LHCN-M2 (cell line): Measurements from ENCODE around the gene CTNNBL1. TPM values are rescaled to one million over a fixed set of nuclear protein-coding genes. Genes with fewer than 3 reads are reported as not detected.

Experiments
- DNase-seq: peaks from one replicate; pipeline ENCODE4 v3.0.0-alpha.2; 2012; ENCODE audit warnings: low read depth
- total RNA-seq: library from RNA; depleted of rRNA; stranded (reverse); fragments of >200 nt; gene quantifications from 2 replicates; pipeline ENCODE4 v1.2.3, GENCODE V29; 2014

Gene CTNNBL1
- total RNA-seq, 1 experiment from 2014 or later, result 41.7 TPM

DNA sequence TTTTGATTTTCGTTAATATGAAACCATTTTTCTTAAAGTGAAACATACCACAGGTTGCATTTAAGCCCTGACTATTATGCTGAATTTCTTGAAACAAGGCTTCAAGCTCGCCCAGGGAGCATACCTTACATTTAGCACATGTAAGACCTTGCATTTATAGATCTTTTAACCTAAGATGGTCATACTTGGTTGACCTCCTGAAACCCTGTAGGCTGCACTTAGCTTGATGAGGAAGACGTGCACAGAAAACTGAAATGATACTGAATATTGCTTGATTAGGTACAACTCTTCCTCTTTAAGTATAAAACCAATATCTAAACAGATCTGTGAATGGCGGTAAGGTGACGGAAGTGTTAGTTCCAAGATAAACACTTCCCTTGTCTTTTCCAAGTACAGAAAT is 82.2 kb downstream of the CTNNBL1 start:
- DNase-seq, result no peak

DNA sequence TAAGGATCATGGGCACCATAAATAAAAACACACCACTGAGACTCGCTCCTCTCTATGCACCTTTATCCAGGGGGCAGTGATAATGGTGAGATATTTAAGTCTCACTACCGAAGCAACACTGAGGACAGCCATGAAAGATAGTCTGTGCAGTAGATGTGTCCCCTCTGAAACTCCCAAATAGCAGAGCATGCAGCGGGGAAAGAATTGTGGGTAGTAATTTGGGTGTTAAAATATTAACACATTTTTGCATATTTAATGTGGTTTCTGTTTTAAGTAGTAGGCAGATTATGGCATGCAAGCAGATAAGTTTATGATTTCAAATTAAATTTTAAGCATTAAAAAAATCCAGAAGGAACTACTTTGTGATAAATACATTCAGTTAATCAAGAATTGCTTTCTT is 82.7 kb downstream of the CTNNBL1 start:
- no peak for DNase-seq

DNA sequence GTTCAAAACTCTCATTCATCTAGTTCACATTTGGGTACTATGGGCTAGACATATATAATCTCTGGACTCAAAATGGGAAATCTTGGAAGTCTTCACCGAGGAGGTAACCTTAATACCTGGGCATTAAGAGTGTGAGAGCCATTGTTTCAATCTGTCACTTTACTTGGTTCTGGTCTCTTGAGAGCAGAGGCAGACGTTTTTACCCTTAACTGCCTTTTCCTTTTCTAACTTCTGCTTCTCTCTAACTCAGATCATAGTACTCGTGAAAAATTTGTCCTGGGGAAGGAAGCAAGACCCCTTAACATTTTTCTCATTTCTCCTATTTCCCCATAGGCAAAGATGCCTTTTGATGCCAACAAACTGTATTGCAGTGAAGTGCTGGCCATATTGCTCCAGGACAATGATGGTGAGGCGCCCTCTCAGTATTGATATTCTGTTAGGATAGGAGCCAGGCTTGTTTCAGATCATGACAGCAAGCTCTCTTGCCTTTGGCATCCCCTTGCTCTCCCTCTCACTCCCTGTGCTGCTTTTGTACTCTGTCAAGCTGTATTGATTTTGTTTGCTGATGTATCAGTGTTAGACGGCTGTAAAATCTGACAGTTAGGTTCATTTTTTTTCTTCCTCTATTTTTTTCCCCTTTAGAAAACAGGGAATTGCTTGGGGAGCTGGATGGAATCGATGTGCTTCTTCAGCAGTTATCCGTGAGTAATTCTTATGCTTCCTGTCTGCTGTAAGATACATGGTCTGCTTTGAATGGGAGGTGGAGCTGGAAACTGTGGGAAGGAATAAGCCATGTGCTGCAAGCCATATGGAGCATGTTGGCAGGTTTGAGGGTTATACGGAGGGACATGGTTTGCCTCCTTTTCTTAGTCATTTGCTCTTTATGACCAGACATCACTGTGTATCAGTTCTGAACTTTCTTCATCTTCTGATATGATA is 83.5 kb downstream of the CTNNBL1 start:
- DNase-seq, result no peak

DNA sequence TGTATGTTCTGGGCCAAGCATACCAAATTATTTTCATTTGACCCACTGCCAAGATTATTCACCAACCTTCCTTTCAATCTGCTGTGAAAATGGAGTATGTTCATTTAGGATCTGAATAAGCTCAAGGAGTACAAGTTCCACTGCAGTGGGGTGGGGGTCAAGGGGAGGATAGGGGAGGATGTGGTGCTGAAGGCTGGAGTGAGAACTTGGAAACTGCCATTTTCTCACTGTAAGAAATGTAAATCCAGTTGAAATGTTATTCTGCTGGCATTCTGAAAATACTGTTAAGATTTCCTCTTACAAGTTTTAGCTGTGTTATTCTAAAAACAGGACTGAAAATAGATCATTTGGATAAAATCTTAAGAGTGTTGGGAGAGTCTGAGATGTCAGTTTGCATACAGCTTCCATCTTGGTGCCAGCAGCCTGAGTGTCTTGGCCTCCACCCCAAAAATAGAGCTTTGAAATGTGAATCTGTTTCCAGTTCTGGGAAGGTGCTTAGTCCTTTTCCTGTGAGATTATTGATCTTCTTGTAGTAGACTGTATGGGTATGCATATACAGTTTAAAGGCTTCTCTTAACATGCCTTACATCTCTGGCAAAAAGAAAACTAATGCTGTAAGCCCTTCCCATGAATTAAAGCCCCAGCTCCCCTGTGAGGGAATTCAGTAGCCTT is 84.3 kb downstream of the CTNNBL1 start:
- no peak for DNase-seq

DNA sequence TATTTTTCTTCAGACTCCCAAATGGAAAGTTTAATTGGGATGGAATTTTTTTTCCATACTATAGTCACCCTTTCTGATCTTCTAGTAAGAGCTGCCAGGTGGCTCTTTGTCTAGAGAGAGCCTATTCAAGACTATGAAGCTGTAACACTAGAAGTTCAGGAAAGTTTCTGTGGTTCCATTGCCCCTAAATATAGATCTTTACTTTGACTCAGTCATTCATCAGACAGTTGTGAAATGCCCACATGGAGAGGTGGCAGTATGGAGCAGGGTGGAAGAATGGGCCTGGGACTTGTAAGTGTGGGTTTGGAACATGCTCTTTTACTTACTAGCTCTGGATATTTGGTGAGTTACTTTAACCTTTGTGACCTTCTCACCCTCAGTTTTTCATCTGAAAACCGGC is 87.8 kb downstream of the CTNNBL1 start:
- DNase-seq, result peak; percentile 56

- no peak for DNase-seq
Observed at GRCh38 chr20:37786043-37786442, 92.2 kb downstream of the CTNNBL1 start.

GRCh38 chr20:37789408-37789807 is 95.6 kb downstream of the CTNNBL1 start:
- no peak for DNase-seq

GRCh38 chr20:37790900-37791299 is 97.1 kb downstream of the CTNNBL1 start:
- DNase-seq, result no peak

DNA sequence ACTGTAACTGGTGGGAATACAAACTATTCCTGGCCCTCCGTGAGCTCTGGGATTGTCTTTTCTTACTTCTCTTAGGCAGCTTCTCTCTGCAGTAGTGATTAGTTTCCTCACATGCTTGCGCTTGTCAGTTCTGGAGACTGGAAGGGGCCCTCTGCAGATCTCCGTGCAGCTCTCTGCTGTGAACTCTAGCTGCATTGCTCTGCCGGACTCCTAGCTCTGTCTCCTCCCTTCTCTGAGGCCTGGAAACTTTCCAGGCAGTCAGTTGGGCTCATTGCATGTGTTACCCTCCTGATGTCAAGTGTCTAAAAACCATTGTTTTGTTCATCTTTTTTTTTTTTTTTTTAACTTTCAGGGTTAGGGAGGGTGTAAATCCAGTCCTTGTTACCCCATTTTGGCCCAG is 102.3 kb downstream of the CTNNBL1 start:
- no peak for DNase-seq

GRCh38 chr20:37796733-37797132 is 102.9 kb downstream of the CTNNBL1 start:
- DNase-seq, result no peak

DNA sequence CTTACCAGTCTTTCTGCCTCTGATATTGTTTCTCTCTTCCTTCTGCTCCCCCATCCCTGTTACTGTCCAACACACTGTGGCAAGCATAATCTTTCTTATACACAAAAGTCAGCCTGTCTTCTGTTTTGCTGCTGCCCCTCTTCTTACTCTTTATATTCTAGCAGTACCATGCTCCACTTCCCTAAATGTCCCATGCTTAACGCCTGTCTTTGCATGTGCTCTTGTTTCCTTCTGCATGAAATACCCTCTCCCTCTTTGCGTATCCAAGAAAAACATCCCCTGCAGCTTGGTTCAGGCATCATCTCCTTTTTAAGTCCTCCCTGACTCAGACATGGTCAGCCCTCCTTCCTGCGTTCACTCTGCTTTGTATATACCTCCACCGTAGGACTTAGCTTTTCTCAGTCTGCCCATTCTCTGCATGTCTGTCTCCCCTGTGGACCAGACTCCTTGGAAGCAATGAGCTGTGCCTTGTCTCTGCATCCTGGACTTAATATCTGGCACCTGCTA is 103.9 kb downstream of the CTNNBL1 start:
- DNase-seq, result no peak

- no peak for DNase-seq
Observed at GRCh38 chr20:37798312-37798711, 104.5 kb downstream of the CTNNBL1 start.

DNA sequence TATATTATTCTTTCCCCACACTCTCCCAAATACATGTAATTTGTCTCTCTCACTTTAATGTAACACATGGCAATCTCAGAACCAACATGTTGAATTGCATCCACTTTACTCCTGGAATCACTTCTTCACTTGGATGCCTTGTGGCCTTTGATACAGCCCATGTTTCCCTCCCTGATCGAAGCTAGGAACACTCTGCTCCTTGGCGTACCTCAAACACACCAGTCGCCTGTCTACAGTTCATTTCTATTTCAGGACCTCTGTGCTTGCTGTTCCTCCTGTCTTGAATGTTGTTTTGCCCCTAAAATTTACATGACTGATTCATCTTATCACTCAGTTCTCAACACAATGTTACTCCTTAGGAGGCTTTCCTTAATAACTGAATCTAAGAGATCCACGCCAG is 106.8 kb downstream of the CTNNBL1 start:
- DNase-seq, result no peak

DNA sequence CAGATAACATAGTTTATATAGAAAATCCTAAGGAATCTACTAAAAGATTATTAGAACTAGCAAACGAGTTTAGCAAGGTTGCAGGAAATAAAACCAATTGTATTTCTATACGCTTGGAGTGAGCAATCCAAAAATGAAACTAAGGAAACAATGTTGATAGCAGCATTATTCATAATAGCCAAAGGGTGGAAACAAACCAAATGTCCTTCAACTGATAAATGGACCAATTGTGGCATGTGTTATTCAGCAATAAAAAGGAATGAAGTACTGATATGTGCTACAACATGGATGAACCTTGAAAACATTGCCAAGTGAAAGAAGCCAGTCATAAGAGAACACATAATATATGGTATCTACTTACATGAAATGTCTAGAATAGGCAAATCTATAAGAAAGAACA is 108.1 kb downstream of the CTNNBL1 start:
- DNase-seq, result no peak

- DNase-seq, result no peak
Observed at GRCh38 chr20:37803438-37804307, 109.8 kb downstream of the CTNNBL1 start.

DNA sequence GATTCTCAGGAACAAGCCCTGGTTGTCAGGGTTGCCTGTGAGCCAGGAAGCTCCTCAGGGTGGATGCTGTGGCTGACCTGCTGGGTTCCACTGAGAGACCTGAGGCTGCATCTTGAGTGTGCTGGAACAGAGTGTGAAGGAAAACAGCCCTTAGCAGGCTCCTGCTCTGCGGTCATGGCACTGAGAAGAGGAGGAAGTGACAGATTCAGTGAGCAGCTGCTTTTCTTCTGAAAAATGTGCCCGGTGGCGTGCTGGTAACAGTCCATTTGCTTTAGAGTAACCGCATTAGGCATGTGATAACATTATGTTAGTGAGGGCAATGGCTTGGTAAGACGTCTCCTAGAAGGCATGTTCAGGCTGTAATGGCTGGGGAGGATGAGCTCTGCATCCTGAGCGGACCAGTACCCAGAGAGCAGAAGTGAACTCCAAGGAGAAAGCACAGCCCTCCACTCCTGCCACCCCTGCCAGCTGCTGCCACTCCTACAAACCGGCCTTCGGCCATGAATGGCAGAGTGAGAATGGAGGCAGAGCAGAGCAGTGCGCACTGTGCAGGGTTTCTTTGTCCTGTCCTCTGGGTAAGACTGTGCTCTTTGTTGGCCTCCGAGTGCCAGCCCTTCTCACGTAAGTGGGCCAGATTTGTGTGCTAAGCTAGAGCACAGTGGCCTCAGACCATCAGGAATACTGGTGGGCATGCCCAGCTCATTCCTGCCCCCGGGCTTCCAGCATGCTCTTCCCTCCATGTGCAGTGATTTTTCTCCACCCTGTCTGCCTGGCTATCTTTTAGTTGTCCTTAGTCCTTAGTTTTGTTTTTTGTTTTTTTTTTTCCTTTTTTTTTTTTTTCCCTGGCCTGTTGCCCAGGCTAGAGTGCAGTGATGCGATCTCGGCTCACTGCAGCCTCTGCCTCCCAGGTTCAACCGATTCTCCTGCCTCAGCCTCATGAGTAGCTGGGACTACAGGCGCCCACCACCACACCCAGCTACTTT is 111.0 kb downstream of the CTNNBL1 start:
- DNase-seq, result no peak

- no peak for DNase-seq
Observed at GRCh38 chr20:37807471-37808232, 113.8 kb downstream of the CTNNBL1 start.

GRCh38 chr20:37808233-37809070 is 114.6 kb downstream of the CTNNBL1 start:
- DNase-seq, result no peak

GRCh38 chr20:37810027-37810426 is 116.2 kb downstream of the CTNNBL1 start:
- no peak for DNase-seq
